Fibroblast of the aortic adventitia (primary cell): ENCODE data around the gene CAMTA1. TPM values are rescaled to one million over a fixed set of nuclear protein-coding genes. Genes with fewer than 3 reads are reported as not detected.
"Not testable (repeated sequence)": the region's sequence is repeated elsewhere in the genome, so short reads cannot be mapped to it uniquely, and the experiment has no call there.

Source experiments
- DNase-seq: peaks from one replicate; pipeline ENCODE4 v3.0.0-alpha.2; 2010; ENCODE audit warnings: low read depth
- H3K4me3 ChIP-seq: 2 replicates; pipeline ENCODE4 v1.5.1; 2011; ENCODE audit warnings: low read depth, mild to moderate bottlenecking, control low read depth, low read length, moderate library complexity
- CTCF ChIP-seq: IDR thresholded peaks from 2 replicates; pipeline ENCODE4 v1.5.1; 2011; ENCODE audit warnings: mild to moderate bottlenecking, low read length, control low read depth, inconsistent platforms; ENCODE audit not compliant: insufficient read depth
- total RNA-seq: library from RNA; depleted of rRNA; stranded (reverse); fragments of >200 nt; gene quantifications from 2 replicates; pipeline ENCODE4 v1.2.3, GENCODE V29; 2012; ENCODE audit warnings: low replicate concordance

Gene CAMTA1
- total RNA-seq, 1 donor, result 91.9 TPM

GRCh38 chr1:7789828-7790227, 1004.6 kb downstream of the CAMTA1 start:
- H3K4me3 ChIP-seq, result no peak overlapping the region
- no peak for DNase-seq
- TF ChIP-seq CTCF, result no peak

- H3K4me3 ChIP-seq, DNase-seq: not testable (repeated sequence)
These were observed 1005.8 kb downstream of the CAMTA1 start for GRCh38 chr1:7791027-7791426.

GRCh38 chr1:7795406-7795805, 1010.2 kb downstream of the CAMTA1 start:
- no peak for TF ChIP-seq CTCF
- no peak overlapping the region for H3K4me3 ChIP-seq
- DNase-seq, result no peak

- no peak for TF ChIP-seq CTCF
- no peak for DNase-seq
These were observed 1020.2 kb downstream of the CAMTA1 start for GRCh38 chr1:7805460-7805859.

GRCh38 chr1:7808253-7808844, 1023.1 kb downstream of the CAMTA1 start:
- TF ChIP-seq CTCF, result peak; percentile 57
- H3K4me3 ChIP-seq, result no peak overlapping the region
- peak; percentile 60 for DNase-seq

More at GRCh38 chr1:7805460-7805859, 1020.2 kb downstream of the CAMTA1 start:
- H3K4me3 ChIP-seq, result no peak overlapping the region

GRCh38 chr1:7809742-7810141, 1024.5 kb downstream of the CAMTA1 start:
- TF ChIP-seq CTCF, result no peak
- H3K4me3 ChIP-seq, result no peak overlapping the region
- DNase-seq, result no peak

- peak; percentile 76 for DNase-seq
- no peak overlapping the region for H3K4me3 ChIP-seq
- TF ChIP-seq CTCF, result no peak
These were observed 1025.1 kb downstream of the CAMTA1 start for GRCh38 chr1:7810395-7810794.
